ENCODE results near the gene KIAA1191. TPM values are rescaled to one million over a fixed set of nuclear protein-coding genes. Genes with fewer than 3 reads are reported as not detected.

Gene KIAA1191
- total RNA-seq, 1 experiment from 2014 or later: 92.7 TPM

DNA sequence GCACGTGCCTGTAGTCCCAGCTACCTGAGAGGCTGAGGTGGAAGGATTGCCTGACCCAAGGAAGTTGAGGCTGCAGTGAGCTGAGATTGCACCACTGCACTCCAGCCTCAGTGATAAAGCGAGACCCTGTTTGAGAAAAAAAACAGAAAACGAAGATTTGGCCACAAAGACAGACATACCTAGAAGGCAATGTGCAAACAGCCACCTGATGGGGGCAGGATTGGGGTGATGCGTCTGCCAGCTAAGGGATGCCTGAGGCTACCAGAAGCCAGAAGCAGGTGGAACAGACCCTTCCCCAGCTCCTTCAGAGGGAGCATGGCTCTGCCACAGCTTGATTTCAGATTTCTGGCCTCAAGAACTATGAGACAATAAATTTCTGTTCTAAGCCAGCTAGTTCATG, 29.9 kb upstream of the KIAA1191 start:
- H3K27me3 Mint-ChIP-seq (ENCODE audit: low read depth): no peaks in the 10 kb centered on the region; the same call in 1 of the 2 replicates
- peaks cover 3% of the 10 kb centered on the region for H3K36me3 Mint-ChIP-seq
- H3K27ac Mint-ChIP-seq: no peak overlapping the region; the same call in 1 of the 2 replicates
- no peak overlapping the region for H3K4me3 Mint-ChIP-seq
- peaks cover 17% of the 10 kb centered on the region for H3K4me1 Mint-ChIP-seq
- no peaks in the 10 kb centered on the region for H3K9me3 Mint-ChIP-seq
- no peak for ATAC-seq
- POLR2A ChIA-PET: no interaction called here
- CTCF ChIA-PET: interaction anchor here (1.0 to 4.2 kb wide), 3 partner anchors 14 to 56 kb away, joined by 3 to 22 read pairs (median 4); partner anchors contain the start of gene FAF2
- TF ChIP-seq FOXK1 (CRISPR knock-in tag; IDR thresholded peaks at IDR 0.05): no peak
- 0 out of 2 replicates have a peak, but pooled peaks have one; percentile 26 for TF ChIP-seq NFATC4 (CRISPR knock-in tag; IDR thresholded peaks at IDR 0.05)
- DNase-seq (ENCODE audit: low spot score): no peak

DNA sequence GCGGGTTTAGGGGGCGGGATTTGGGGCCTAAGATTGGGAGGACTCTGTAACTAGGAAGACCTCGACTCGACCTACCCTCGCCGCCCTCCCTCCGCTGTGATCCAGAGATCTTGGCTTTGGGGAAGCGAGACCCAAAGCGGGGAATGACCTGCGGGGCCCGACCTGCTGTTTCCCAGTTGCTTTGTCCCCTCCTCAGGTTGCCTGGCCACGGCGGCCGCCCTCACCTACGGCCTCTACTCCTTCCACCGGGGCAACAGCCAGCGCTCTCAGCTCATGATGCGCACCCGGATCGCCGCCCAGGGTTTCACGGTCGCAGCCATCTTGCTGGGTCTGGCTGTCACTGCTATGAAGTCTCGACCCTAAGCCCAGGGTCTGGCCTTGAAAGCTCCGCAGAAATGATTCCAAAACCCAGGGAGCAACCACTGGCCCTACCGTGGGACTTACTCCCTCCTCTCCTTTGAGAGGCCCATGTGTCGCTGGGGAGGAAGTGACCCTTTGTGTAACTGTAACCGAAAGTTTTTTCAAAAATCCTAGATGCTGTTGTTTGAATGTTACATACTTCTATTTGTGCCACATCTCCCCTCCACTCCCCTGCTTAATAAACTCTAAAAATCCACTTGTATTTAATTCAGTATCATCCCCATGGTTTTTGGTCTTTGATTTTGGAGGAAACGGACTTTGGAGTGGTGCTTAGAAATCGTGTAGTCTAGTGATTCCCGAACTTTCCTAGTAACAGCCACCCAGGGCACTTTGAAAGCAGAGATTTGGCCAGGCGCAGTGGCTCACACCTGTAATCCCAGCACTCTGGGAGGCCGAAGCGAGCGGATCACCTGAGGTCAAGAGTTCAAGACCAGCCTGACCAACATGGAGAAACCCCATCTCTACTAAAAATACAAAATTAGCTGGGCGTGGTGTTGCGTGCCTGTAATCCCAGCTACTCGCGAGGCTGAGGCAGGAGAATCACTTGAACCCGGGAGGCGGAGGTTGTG, 27.9 kb upstream of the KIAA1191 start:
- ATAC-seq (peak; percentile 11), DNase-seq (ENCODE audit: low spot score) (no peak)
- ChIA-PET POLR2A (interaction anchor here (2.0 kb wide), 1 partner anchor 147 kb away, joined by 5 read pairs; the partner anchor contains the start of gene RNF44), CTCF (interaction anchor here (1.0 to 2.6 kb wide), 5 partner anchors 16 to 660 kb away, joined by 3 to 12 read pairs (median 8); partner anchors contain the start of genes CLTB, FAF2 and RNF44)
- H3K4me1 Mint-ChIP-seq: peaks cover 19% of the 10 kb centered on the region
- H3K27ac Mint-ChIP-seq: peak overlapping the region; percentile 97
- no peaks in the 10 kb centered on the region; the same call in 1 of the 2 replicates for H3K27me3 Mint-ChIP-seq (ENCODE audit: low read depth)
- peak overlapping the region; percentile 99 for H3K4me3 Mint-ChIP-seq
- no peaks in the 10 kb centered on the region for H3K9me3 Mint-ChIP-seq
- H3K36me3 Mint-ChIP-seq: peaks cover 21% of the 10 kb centered on the region
- TF ChIP-seq CREM (CRISPR knock-in tag; IDR thresholded peaks at IDR 0.05) (no peak), ZNF232 (CRISPR knock-in tag; IDR thresholded peaks at IDR 0.05) (0 out of 2 replicates have a peak, but pooled peaks have one; percentile 51), NFYB (CRISPR knock-in tag; conservative IDR thresholded peaks at IDR 0.05; ENCODE audit: low read depth) (peak; percentile 46; the same call in 1 of the 2 replicates), ZNF263 (CRISPR knock-in tag; IDR thresholded peaks at IDR 0.05; ENCODE audit: low read depth) (peak; percentile 90), SMAD3 (CRISPR knock-in tag; IDR thresholded peaks at IDR 0.05; ENCODE audit: borderline replicate concordance) (peak; percentile 65; the same call in 1 of the 2 replicates), ZNF416 (CRISPR knock-in tag; IDR thresholded peaks at IDR 0.05) (0 out of 2 replicates have a peak, but pooled peaks have one; percentile 1)
- TF ChIP-seq, protein P1, sequence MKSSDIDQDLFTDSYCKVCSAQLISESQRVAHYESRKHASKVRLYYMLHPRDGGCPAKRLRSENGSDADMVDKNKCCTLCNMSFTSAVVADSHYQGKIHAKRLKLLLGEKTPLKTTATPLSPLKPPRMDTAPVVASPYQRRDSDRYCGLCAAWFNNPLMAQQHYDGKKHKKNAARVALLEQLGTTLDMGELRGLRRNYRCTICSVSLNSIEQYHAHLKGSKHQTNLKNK (CRISPR knock-in tag; IDR thresholded peaks at IDR 0.05): no peak
- TF ChIP-seq, protein P2, sequence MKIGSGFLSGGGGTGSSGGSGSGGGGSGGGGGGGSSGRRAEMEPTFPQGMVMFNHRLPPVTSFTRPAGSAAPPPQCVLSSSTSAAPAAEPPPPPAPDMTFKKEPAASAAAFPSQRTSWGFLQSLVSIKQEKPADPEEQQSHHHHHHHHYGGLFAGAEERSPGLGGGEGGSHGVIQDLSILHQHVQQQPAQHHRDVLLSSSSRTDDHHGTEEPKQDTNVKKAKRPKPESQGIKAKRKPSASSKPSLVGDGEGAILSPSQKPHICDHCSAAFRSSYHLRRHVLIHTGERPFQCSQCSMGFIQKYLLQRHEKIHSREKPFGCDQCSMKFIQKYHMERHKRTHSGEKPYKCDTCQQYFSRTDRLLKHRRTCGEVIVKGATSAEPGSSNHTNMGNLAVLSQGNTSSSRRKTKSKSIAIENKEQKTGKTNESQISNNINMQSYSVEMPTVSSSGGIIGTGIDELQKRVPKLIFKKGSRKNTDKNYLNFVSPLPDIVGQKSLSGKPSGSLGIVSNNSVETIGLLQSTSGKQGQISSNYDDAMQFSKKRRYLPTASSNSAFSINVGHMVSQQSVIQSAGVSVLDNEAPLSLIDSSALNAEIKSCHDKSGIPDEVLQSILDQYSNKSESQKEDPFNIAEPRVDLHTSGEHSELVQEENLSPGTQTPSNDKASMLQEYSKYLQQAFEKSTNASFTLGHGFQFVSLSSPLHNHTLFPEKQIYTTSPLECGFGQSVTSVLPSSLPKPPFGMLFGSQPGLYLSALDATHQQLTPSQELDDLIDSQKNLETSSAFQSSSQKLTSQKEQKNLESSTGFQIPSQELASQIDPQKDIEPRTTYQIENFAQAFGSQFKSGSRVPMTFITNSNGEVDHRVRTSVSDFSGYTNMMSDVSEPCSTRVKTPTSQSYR (CRISPR knock-in tag; IDR thresholded peaks at IDR 0.05): no peak
- TF ChIP-seq, protein P3, sequence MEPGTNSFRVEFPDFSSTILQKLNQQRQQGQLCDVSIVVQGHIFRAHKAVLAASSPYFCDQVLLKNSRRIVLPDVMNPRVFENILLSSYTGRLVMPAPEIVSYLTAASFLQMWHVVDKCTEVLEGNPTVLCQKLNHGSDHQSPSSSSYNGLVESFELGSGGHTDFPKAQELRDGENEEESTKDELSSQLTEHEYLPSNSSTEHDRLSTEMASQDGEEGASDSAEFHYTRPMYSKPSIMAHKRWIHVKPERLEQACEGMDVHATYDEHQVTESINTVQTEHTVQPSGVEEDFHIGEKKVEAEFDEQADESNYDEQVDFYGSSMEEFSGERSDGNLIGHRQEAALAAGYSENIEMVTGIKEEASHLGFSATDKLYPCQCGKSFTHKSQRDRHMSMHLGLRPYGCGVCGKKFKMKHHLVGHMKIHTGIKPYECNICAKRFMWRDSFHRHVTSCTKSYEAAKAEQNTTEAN (CRISPR knock-in tag; IDR thresholded peaks at IDR 0.05): 0 out of 2 replicates have a peak, but pooled peaks have one; percentile 20
- TF ChIP-seq, protein P4, sequence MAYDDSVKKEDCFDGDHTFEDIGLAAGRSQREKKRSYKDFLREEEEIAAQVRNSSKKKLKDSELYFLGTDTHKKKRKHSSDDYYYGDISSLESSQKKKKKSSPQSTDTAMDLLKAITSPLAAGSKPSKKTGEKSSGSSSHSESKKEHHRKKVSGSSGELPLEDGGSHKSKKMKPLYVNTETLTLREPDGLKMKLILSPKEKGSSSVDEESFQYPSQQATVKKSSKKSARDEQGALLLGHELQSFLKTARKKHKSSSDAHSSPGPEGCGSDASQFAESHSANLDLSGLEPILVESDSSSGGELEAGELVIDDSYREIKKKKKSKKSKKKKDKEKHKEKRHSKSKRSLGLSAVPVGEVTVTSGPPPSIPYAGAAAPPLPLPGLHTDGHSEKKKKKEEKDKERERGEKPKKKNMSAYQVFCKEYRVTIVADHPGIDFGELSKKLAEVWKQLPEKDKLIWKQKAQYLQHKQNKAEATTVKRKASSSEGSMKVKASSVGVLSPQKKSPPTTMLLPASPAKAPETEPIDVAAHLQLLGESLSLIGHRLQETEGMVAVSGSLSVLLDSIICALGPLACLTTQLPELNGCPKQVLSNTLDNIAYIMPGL (CRISPR knock-in tag; IDR thresholded peaks at IDR 0.05): peak; percentile 73; the same call in 1 of the 2 replicates
- TF ChIP-seq, protein P5, sequence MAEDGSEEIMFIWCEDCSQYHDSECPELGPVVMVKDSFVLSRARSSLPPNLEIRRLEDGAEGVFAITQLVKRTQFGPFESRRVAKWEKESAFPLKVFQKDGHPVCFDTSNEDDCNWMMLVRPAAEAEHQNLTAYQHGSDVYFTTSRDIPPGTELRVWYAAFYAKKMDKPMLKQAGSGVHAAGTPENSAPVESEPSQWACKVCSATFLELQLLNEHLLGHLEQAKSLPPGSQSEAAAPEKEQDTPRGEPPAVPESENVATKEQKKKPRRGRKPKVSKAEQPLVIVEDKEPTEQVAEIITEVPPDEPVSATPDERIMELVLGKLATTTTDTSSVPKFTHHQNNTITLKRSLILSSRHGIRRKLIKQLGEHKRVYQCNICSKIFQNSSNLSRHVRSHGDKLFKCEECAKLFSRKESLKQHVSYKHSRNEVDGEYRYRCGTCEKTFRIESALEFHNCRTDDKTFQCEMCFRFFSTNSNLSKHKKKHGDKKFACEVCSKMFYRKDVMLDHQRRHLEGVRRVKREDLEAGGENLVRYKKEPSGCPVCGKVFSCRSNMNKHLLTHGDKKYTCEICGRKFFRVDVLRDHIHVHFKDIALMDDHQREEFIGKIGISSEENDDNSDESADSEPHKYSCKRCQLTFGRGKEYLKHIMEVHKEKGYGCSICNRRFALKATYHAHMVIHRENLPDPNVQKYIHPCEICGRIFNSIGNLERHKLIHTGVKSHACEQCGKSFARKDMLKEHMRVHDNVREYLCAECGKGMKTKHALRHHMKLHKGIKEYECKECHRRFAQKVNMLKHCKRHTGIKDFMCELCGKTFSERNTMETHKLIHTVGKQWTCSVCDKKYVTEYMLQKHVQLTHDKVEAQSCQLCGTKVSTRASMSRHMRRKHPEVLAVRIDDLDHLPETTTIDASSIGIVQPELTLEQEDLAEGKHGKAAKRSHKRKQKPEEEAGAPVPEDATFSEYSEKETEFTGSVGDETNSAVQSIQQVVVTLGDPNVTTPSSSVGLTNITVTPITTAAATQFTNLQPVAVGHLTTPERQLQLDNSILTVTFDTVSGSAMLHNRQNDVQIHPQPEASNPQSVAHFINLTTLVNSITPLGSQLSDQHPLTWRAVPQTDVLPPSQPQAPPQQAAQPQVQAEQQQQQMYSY (CRISPR knock-in tag; IDR thresholded peaks at IDR 0.05): peak; percentile 51

Measured in WTC11 (cell line).